ENCODE results near the gene TRIM47. TPM values are rescaled to one million over a fixed set of nuclear protein-coding genes. Genes with fewer than 3 reads are reported as not detected.

Gene TRIM47
- 90.3 and 98.8 TPM in 2 replicates for total RNA-seq

- DNase-seq (ENCODE audit: extremely low read depth, low read depth, low spot score) = no peak
Measured at GRCh38 chr17:75878174-75878998, at the start of gene TRIM47. Gene TRIM47, minus strand, starts transcription at chr17:75878581. Its CDS starts 33 bp downstream, at chr17:75878548.

GRCh38 chr17:75927286-75927922 is 49.0 kb upstream of the TRIM47 start:
- DNase-seq (ENCODE audit: extremely low read depth, low read depth, low spot score) = no peak

GRCh38 chr17:75926456-75926855 is 48.1 kb upstream of the TRIM47 start:
- no peak for DNase-seq (ENCODE audit: extremely low read depth, low read depth, low spot score)

GRCh38 chr17:75925912-75926311 is 47.5 kb upstream of the TRIM47 start:
- no peak for DNase-seq (ENCODE audit: extremely low read depth, low read depth, low spot score)

- DNase-seq (ENCODE audit: extremely low read depth, low read depth, low spot score) = no peak
Measured at GRCh38 chr17:75925103-75925502, 46.7 kb upstream of the TRIM47 start.

GRCh38 chr17:75922963-75923874 is 44.8 kb upstream of the TRIM47 start:
- no peak for DNase-seq (ENCODE audit: extremely low read depth, low read depth, low spot score)

- DNase-seq (ENCODE audit: extremely low read depth, low read depth, low spot score) = no peak
Measured at GRCh38 chr17:75922173-75922961, 44.0 kb upstream of the TRIM47 start.

- no peak for DNase-seq (ENCODE audit: extremely low read depth, low read depth, low spot score)
Measured at GRCh38 chr17:75921596-75921995, 43.2 kb upstream of the TRIM47 start.

- DNase-seq (ENCODE audit: extremely low read depth, low read depth, low spot score) = no peak
Measured at GRCh38 chr17:75920045-75920560, 41.7 kb upstream of the TRIM47 start.

- DNase-seq (ENCODE audit: extremely low read depth, low read depth, low spot score) = no peak
Measured at GRCh38 chr17:75919611-75920010, 41.2 kb upstream of the TRIM47 start.

GRCh38 chr17:75917917-75918445 is 39.6 kb upstream of the TRIM47 start:
- DNase-seq (ENCODE audit: extremely low read depth, low read depth, low spot score) = no peak

GRCh38 chr17:75917141-75917916 is 38.9 kb upstream of the TRIM47 start:
- no peak for DNase-seq (ENCODE audit: extremely low read depth, low read depth, low spot score)

GRCh38 chr17:75915268-75915667 is 36.9 kb upstream of the TRIM47 start:
- DNase-seq (ENCODE audit: extremely low read depth, low read depth, low spot score) = no peak

- no peak for DNase-seq (ENCODE audit: extremely low read depth, low read depth, low spot score)
Measured at GRCh38 chr17:75914643-75915267, 36.4 kb upstream of the TRIM47 start.

- no peak for DNase-seq (ENCODE audit: extremely low read depth, low read depth, low spot score)
Measured at GRCh38 chr17:75913537-75914210, 35.3 kb upstream of the TRIM47 start.

GRCh38 chr17:75910699-75911098 is 32.3 kb upstream of the TRIM47 start:
- DNase-seq (ENCODE audit: extremely low read depth, low read depth, low spot score) = no peak

- no peak for DNase-seq (ENCODE audit: extremely low read depth, low read depth, low spot score)
Measured at GRCh38 chr17:75909812-75910274, 31.5 kb upstream of the TRIM47 start.
